Mammary microvascular endothelial cell (primary cell): Measurements from ENCODE around the gene MRPL55. TPM values are rescaled to one million over a fixed set of nuclear protein-coding genes. Genes with fewer than 3 reads are reported as not detected.

Experiments
- total RNA-seq: library from RNA; depleted of rRNA; stranded (reverse); fragments of >200 nt; gene quantifications from 2 replicates; pipeline ENCODE4 v1.2.3, GENCODE V29; 2015

MRPL55 gene
- total RNA-seq: 79.3 and 123 TPM in 2 replicates

DNA sequence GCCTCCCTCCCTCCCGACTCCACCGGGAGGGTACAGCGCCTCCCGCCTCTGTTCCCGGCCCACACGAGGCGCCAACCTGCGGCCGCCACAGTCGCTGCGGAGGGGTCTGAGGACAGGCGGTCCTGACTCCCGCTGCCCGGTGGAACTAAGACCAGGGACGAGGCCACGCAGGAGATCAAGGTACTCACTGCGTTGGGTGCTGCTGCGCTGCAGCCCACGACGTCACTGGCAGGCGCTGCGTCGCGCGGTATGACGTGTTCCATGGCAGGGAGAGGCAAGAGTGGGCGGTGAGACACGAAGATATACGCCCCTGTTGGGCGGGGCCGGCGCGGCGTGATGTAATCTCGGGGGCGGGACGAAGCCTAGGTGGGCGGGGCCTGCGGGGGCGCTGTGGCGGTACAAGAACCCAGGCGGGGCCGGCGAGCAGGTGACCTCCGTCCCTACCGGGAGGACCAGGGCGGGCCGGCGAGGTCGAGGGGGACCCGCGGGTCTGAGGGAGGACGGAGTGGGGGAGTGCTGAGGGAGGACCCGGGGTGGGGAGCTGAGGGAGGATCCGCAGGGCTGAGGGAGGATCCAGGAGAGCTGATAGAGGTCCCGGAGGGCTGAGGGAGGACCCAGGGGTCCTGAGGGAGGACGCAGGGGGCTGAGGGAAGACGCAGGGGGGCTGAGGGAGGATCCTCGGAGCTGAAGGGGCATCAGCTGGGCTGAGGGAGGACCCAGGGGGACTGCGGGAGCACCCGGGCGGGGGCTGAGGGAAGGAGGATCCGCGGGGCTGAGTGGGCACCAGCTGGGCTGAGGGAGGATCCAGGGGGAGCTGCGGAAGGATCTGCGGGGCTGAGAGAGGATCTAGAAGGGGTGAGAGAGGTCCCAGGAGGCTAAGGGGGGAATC, at the start of gene MRPL55:
TSS of gene MRPL55 (minus strand) at position 227 of the 889 bp plus-strand sequence. CDS start 1,039 bp downstream, outside the sequence.

GRCh38 chr1:228149406-228150119, 40.5 kb upstream of the MRPL55 start, which contains the start of gene GJC2:
GJC2 (plus strand) TSS chr1:228149930; CDS start chr1:228157759, 7,829 bp downstream.

GRCh38 chr1:228139931-228140723, 31.0 kb upstream of the MRPL55 start, which contains the start of gene GUK1:
GUK1 (plus strand) TSS chr1:228140279; CDS start chr1:228140303, 24 bp downstream.

DNA sequence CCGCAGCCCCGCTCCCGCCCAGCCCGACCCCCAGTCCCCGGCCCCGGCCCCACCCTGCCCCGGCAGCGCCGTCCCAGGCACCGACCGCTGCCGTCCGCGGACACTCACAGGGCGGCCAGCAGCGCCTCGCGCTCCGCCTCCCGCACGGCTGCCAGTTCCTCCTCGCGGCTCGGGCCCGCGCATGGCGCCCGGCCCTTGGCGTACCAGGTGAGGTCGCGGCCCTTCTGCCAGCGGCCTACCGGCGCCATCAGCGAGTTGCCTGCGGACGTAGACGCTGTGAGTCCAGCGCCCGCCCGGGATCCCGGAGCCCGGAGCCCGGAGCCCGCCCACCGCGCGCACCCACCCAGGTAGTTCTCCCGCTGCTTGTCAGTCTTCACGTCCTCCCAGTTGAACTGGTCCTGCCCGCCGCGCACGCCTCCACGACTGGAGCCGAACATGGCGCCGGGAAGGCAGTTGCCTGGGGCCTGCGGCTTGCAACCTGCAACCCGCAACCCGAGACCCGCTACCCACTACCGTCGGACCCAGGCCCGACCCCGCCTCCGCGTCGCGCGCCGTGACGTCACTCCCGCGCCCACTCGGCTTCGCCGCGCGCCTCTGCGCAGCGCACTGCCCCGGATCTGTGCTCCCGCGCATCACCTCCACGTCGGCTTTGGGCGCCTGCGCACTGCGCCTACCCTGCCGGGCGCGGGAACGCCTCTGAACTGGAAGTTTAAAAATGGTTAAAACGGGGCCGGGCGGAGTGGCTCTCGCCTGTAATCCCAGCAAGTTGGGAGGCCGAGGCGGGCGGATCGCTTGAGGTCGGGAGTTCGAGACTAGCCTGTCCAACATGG, 6.1 kb downstream of the MRPL55 start, which contains the start of gene C1orf35:
TSS of gene C1orf35 (minus strand) at position 535 of the 830 bp plus-strand sequence. CDS start at position 437, 98 bp downstream.

DNA sequence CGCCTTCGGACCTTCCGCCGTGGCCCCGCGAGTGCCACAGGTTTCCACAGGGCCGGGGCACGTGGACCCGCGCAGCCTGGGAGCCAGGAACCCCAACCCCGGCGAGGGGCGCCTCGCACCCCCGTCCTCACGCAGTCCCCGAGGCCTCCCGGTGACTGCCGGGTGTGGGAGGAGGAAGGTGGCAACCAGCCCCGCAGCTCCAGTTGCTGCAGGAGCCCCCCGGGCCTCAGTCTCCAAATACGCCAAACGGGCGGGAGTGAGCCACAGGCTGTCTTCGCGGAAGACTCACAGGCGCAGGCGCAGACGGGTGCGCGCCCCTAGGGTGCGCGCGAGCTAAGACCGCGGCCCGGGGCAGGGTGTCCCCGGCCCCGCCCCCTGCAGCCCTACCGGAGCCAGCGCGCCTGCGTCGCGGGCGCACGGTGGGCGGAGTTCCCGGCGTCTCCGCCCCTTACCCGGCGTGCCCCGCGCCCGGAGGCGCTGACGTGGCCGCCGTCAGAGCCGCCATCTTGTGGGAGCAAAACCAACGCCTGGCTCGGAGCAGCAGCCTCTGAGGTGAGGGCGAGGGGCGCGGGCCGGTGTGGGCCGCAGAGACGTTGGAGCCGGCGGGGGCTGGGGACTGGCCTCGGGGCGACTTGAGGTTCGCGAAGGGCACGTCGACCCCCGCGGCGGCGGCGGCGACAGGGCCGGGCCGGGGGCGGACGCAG, 26.7 kb downstream of the MRPL55 start, which contains the start of gene ARF1:
TSS of gene ARF1 (plus strand) at position 495 of the 704 bp plus-strand sequence. CDS start 14,407 bp downstream, outside the sequence.

Other genes starting within 250 kb of the MRPL55 start
- 0.05 and 0.20 TPM in 2 replicates for gene WNT9A, start 161.4 kb downstream of the MRPL55 start, total RNA-seq
- gene WNT3A, start 102.3 kb downstream of the MRPL55 start, total RNA-seq: not detected in 2 replicates
- gene ARF1, start 26.6 kb downstream of the MRPL55 start, total RNA-seq: 521 and 596 TPM in 2 replicates
- gene C1orf35, start 6.0 kb downstream of the MRPL55 start, total RNA-seq: 16.8 and 27.0 TPM in 2 replicates
- gene GUK1, start 31.0 kb upstream of the MRPL55 start, total RNA-seq: 434 and 438 TPM in 2 replicates
- gene GJC2, start 40.6 kb upstream of the MRPL55 start, total RNA-seq: 0.27 and 0.98 TPM in 2 replicates
- 2.3 and 3.4 TPM in 2 replicates for gene IBA57, start 56.5 kb upstream of the MRPL55 start, total RNA-seq
- 0.27 and 0.49 TPM in 2 replicates for gene OBSCN, start 98.7 kb upstream of the MRPL55 start, total RNA-seq